Erythroblast (primary cell): Measurements from ENCODE around the gene PLD5.
A peak's percentile ranks its signal among the peaks of the same experiment; 100 is the strongest.
"Not testable (repeated sequence)": the region's sequence is repeated elsewhere in the genome, so short reads cannot be mapped to it uniquely, and the experiment has no call there.

Source experiments
- DNase-seq, 2 experiments: peaks; one replicate each; lab custom pipeline; 2025; lab: John Stamatoyannopoulos, UW
- GATA1 ChIP-seq: IDR thresholded peaks from 2 replicates; pipeline ENCODE4 v1.6.1; 2011; ENCODE audit warnings: low read depth, mild to moderate bottlenecking, control low read depth, low read length, moderate library complexity
- POLR2A ChIP-seq: IDR thresholded peaks from 2 replicates; pipeline ENCODE4 v1.6.1; 2011; ENCODE audit warnings: mild to moderate bottlenecking, low read length

PLD5 gene

DNA sequence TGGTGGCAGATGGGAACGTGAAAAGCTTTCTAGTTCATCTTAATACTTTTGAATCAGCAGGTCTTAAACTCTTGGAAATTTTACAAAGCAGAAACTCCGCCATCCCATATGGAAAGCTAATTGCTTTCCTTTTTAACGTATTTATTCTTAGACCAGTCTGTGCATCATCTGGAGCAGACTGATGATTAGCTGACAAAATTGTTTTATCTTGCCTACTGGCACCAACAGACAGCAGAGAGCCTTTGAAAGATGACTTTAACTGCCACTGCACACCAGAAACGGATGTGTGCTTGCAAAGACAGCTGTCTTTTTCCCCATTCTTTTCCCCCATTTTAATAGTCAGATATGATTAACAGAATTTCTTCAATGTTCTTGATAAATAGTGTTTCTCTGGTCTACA, 97.0 kb downstream of the PLD5 start:
- DNase-seq = no peak
- no peak for TF ChIP-seq GATA1
- TF ChIP-seq POLR2A = no peak

DNA sequence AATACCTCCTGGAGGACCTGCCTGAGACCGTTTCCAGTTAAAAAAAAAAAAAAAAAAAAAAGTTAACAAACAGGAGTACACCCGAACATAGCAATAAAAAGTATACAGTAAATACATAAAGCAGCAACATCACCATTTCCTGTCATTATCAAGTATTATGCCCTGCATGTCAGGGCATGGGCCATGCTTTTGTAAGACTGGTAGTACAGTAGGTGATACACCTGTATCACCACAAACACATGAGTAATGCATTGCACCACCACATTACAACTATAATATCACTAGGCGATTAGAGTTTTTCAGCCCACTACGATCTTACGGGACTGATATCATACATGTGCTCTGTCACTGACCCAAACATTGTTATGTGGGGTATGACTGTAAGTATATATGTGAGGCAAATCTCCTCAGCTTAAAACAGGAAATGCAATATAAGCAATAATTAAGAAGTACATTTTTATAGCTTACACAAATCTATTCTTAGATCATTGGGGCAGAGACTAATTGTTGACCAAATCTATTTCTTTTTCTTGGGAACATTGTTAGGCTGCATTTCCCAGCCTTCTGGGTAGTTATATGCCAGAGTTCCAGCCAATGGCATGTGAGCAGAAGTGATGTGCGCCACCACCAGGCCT, 98.1 kb downstream of the PLD5 start:
- no peak for DNase-seq
- TF ChIP-seq POLR2A = no peak
- no peak for TF ChIP-seq GATA1

DNA sequence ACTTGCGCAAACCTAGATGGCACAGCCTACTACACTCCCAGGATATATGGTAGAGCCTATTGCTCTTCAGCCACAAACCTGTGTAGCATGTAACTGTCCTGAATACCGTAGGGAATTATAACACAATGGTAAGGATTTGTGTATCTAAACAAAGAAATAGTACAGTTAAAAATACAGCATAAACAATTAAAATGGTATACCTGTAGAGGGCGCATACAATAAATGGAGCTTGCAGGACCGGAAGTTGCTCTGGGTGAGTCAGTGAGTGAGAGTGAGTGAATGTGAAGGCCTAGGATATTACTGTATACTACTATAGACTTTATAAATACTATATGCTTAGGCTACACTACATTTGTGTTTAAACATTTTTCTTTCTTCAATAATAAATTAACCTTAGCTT, 99.3 kb downstream of the PLD5 start:
- DNase-seq = no peak
- TF ChIP-seq POLR2A (no peak), GATA1 (no peak)

DNA sequence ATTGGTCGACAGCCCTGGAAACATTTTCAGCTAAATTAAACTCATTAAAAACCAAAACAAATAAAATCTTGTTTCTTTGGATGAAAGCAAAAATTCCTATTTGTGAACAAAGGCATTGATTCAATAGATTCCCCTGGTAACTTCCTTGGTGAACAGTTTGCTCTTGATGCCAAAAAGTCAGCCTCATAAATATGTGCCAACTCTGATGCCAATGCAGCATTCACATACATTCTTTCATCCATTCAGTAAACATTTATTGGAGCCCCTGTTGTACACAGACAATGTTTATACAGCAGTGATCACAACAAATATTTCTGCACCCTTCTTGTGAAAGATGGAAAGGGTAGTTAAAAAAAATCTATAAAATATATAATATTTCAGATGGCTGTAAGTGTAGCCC, 107.8 kb downstream of the PLD5 start:
- TF ChIP-seq POLR2A (no peak), GATA1 (no peak)
- DNase-seq = no peak

DNA sequence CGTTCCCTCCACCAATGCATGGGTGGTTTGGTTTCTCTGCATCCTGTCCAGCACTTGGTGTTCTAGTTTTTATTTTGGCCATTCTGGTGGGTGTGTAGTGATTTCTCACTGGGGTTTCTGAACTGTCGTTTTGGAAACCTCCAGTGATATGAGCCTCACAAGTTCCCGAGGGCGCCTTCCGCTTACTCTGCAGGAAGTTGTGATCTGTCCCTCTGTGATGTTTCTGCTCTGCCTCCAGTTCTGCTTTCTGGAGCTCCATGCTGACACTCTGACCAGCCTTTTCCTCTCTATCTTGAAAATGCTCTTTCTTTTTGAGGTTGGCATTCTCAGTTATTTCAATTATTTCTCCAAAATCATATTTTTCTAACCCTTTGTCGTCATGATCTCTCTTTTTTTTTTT, 111.6 kb downstream of the PLD5 start:
- DNase-seq = no peak
- no peak for TF ChIP-seq GATA1
- TF ChIP-seq POLR2A = no peak

DNA sequence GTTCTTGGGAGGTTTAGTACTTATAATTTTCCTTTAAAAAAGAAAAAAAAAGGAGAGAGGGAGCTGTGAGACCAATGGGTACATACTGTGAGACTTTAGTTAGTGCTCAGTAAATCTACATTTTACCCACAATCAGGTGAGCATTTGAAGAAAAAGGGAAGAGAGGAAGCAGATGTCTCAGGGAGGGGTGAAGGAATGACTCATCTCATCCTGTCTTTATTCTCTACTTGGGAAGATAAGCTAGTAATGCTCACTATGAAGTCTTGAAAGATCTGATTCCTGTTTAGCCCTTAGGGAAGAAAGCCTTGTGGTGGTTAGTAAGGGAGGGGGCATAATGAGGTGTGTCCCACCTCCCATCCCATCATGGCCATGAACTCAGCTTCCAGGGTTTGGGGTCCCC, 112.6 kb downstream of the PLD5 start:
- TF ChIP-seq GATA1 (no peak), POLR2A (no peak)
- DNase-seq = no peak

DNA sequence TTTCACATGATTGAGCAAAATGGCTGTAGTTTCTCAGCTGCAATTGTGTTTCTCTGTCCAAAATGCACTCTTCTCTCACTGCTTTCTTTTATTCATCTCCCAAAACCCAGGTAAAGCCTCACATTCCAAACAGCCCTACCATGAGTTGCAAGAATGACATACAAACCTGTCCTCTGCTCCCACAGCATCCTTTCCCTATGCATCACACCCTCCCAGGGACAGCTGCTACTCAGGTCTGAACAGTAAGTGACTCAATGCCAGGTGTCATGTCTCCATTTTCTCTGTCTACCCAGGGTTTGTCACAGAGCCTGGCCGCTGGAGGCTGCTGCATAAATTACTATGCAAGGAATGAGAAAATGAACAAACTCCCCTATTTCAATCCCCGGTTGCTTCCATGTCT, 118.5 kb downstream of the PLD5 start:
- DNase-seq = no peak
- TF ChIP-seq POLR2A (no peak), GATA1 (no peak)

DNA sequence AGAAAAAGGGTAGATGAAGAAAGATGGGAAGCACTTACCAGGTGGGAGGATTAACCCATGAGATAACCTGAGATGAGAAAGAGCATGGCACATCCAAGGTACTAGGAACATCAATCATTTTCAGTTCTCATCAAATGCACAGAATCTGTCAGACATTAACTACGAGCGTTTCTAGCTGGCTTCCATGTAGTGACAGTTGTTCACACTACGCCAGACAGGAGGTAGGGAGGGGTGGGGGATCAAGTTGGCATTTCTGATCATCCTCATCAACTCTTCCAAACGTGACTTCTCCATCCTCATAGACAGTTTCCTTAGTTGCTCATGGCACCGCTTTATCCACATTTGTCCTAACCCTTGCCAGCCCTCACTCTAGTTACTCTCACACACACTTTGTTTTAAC, 120.2 kb downstream of the PLD5 start:
- DNase-seq = no peak

DNA sequence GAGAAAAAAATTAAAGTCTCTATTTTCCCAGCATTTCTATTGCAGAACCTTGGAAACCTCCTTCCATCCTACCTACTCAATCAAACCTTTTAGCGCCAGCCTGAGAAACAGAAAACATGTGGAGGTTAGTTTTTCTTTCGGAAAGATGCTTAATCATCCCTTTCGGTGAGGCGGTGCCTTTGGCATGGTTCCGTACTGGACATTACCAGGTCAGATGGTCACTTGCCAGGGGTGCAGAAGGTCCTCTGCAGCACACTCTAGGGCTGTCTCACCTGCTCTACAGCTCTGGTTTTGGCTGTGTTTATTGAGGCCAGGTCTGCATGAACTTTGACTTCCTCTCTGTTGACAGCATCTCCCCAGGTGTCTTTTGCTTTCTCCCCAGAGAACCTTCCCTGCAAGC, 121.5 kb downstream of the PLD5 start:
- TF ChIP-seq POLR2A = no peak
- no peak for TF ChIP-seq GATA1
- no peak for DNase-seq

More for the DNA sequence above, 120.2 kb downstream of the PLD5 start:
- TF ChIP-seq POLR2A = no peak
- no peak for TF ChIP-seq GATA1

DNA sequence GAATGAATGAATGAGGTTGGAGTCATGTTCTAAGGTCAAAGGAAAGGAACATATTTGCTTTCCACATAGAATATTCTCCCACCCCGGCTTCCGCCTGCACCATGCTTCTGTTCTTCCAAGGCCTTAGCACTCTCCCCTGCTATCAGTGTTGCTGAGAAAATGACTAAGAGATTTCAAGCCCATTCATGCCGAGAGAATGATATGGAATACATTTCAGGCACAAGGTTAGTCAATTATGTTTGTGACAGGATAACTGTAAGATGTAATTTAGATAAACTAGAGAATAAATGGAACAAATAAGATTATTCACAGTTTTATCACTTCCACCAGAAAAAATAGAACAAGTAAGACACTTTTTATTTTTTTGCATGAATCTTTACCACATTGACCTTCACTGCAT, 122.6 kb downstream of the PLD5 start:
- DNase-seq = no peak
- TF ChIP-seq GATA1 (no peak), POLR2A (no peak)

DNA sequence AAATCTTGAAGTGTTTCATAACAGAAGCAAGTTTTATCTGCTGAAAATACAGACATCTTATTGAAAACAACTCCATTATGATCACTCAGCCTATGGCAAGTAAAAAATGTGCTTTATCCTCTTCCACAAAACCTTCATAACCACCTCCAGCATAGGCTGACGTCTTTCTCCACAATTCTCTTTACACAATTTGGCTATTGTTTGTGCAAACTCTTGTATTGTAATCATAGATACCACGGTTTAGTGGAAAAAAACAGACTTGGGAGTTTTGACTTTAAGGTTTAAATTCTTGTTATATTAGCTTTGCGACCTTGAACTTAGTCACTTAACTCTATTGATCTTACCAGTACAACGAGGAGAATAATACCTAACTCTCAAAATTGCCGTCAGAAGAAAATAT, 126.1 kb downstream of the PLD5 start:
- no peak for TF ChIP-seq POLR2A
- no peak for TF ChIP-seq GATA1
- DNase-seq = no peak

DNA sequence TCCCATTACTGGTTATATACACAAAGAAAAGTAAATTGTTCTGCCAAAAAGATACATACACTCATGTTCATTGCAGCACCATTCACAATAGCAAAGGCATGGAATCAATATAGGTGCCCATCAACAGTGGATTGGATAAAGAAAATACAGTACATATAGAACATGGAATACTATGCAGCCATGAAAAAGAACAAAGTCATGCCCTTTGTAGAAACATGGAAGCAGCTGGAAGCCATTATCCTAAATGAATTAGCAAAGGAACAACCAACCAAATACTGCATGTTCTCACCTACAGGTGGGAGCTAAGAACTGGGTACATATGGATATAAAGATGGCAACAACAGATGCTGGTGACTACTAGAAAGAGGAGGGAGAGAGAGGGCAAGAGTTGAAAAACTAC, 132.6 kb downstream of the PLD5 start:
- DNase-seq = no peak
- no peak for TF ChIP-seq GATA1
- no peak for TF ChIP-seq POLR2A

DNA sequence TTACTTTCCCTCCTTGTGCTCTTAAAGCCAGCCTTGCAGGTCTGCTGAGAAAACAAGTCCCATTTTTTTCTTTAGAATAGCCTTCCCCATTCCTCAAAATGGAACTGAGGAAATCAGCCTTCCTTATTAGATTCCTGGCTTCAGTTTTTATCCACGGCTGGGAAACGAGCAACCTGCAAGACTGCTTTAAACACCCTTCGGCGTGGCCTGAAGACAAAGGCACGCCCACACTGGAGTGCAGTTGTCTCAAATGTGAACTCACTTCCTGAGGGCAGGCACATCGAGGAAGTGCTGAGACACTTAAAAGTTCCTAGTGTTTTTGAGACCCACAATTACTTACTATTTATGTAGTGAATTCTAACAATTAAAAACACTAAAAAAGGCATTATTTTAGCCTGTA, 148.4 kb downstream of the PLD5 start:
- DNase-seq = not testable (repeated sequence)

DNA sequence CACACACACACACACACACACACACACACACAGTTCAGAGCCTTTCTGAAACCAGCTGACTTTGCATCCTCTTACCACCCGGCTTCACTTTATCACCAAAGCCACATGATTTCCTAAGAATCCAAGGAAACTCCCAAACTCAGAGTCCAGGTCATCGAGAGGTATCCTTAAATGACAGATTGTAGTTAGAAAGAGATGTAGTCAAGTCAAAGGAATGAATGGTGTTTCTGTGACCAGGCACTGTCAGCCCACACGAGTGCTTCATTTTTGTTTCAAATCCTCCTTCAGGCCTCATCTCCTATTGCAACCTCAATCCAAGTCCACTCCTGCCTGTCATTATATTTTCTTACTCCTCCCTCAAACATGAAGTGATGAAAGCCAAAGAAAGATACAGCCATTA, 174.1 kb downstream of the PLD5 start:
- DNase-seq = not testable (repeated sequence)

DNA sequence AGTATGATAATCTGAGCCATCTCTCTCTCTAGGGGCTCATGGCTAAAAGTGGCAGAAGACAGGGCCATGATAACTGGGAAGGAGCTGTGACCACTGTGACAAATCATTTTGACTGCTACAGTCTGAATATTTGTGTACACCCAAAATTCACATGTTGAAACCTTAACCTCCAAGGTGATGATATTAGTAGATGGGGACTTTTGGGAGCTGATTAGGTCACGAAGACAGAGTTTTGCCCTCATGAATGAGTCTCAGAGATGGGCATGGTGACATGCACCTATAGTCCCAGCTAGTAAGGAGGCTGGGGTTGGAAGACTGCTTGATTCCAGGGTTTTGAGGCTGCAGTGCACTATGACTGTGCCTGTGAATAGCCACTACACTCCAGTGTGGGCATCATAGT, 174.9 kb downstream of the PLD5 start:
- TF ChIP-seq GATA1 = no peak
- TF ChIP-seq POLR2A = no peak
- DNase-seq = no peak

DNA sequence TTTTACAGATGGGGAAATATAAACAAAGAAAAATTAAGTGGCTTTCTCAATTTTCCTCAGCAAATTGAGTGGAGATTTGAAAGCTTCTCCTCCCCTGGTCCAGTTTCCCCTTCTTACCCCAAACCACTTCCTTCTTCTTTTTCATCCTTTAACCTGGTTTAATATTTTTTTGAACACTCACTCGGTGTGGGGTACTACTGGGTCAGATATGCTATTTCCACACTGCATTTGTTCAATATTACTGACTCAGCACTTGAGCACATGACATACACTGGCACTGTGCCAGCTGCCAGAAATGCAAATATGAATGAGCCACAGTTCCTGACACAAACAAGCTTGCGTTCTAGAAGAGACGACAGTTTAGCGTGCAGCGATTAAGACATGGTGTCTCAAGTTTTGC, 193.6 kb downstream of the PLD5 start:
- peak in 1 of 2 experiments; percentile 16 for DNase-seq

DNA sequence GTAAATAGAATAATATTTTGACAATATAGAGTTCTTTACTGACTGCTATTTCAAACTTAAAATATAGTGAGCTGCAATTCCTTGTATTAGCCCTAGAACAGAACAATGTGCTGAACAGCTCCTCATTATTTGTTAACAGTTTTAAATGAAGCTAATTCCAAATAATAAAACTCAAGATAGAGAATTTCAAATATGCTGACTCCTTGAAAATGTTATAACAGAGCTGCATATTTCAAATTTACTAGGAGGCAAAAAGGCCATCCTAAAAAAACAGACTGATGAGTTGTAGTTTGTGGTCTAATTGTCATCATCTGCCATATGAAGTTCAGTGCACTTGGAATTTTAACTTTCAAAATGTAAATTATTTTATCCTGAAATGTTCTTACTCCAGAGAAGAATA, 197.1 kb downstream of the PLD5 start:
- DNase-seq = not testable (repeated sequence)

DNA sequence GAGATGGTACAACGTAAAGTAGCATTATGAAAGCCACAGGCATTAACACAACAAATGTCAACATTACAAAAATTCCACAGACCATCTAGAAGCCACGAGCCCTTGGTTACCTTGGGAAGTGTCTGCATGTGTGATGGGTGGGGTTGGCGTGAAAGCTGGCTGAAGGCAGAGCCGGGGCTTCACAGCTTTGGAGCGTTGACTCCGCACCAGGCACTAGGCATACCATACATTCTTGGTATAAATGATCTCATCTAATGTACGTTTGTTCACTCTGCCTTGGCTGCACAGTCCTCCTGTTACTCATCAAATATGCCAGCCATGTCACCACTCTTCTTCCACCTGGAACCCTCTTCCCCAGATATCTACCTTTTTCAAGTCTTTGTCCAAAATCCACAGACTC, 202.5 kb downstream of the PLD5 start:
- DNase-seq = not testable (repeated sequence)
